ENCODE data around the gene TNFRSF19.

TNFRSF19 gene

DNA sequence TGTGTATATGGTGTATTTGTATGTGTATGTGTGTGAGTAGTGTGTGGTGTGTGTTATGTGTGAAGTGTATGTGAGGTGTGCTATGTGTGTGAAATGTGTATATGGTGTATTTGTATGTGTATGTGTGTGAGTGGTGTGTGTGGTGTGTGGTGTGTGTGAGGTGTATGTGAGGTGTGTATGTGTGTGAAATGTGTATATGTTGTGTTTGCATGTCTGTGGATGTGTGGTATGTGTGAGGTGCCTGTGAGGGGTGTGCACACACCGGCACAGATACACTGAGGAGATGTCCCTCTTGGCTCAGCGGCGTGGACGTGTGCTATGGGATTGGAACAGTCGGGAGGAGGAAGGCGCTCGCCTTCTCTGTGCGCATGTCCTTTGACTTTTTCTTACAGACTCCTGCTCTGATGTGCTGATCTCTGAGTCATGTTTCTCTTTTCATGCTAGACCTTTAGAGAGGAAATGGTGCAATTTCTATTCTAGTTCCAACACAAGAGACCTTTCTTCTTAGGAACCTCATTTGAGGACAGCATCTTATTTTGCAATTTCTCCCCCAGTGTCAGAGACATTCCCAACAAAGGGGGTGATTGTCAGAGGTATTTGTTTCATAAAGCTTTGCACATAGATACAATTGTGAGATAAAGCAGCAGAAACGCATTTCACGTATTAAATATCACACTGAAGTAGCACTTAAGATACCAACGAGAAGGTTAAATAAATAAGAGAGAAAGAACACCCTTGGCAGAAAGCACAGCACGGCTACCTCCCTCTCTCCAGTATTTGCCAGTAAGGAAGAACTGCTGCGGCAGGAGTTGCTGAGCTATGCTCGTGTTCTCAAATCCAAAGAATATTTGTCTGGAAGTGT is 11.3 kb upstream of the TNFRSF19 start:
- TF ChIP-seq POLR2A (IDR thresholded peaks at IDR 0.05; ENCODE audit: extremely low read depth, insufficient read length) = peak; percentile 44
- TF ChIP-seq, protein P1, sequence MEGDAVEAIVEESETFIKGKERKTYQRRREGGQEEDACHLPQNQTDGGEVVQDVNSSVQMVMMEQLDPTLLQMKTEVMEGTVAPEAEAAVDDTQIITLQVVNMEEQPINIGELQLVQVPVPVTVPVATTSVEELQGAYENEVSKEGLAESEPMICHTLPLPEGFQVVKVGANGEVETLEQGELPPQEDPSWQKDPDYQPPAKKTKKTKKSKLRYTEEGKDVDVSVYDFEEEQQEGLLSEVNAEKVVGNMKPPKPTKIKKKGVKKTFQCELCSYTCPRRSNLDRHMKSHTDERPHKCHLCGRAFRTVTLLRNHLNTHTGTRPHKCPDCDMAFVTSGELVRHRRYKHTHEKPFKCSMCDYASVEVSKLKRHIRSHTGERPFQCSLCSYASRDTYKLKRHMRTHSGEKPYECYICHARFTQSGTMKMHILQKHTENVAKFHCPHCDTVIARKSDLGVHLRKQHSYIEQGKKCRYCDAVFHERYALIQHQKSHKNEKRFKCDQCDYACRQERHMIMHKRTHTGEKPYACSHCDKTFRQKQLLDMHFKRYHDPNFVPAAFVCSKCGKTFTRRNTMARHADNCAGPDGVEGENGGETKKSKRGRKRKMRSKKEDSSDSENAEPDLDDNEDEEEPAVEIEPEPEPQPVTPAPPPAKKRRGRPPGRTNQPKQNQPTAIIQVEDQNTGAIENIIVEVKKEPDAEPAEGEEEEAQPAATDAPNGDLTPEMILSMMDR (IDR thresholded peaks at IDR 0.05; ENCODE audit: low read depth, low read length) = no peak
- TF ChIP-seq MYC (IDR thresholded peaks at IDR 0.05; ENCODE audit: low read depth, low read length) = 0 out of 2 replicates have a peak, but pooled peaks have one; percentile 46
- TF ChIP-seq, protein P2, sequence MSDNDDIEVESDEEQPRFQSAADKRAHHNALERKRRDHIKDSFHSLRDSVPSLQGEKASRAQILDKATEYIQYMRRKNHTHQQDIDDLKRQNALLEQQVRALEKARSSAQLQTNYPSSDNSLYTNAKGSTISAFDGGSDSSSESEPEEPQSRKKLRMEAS (IDR thresholded peaks at IDR 0.05; ENCODE audit: low read depth, low read length) = peak; percentile 54; the same call in 1 of the 2 replicates
- H3K4me3 ChIP-seq (ENCODE audit: low read depth, low read length) = peak overlapping the region; percentile 32
- DNase-seq (ENCODE audit: low read depth) = peak; percentile 92

DNA sequence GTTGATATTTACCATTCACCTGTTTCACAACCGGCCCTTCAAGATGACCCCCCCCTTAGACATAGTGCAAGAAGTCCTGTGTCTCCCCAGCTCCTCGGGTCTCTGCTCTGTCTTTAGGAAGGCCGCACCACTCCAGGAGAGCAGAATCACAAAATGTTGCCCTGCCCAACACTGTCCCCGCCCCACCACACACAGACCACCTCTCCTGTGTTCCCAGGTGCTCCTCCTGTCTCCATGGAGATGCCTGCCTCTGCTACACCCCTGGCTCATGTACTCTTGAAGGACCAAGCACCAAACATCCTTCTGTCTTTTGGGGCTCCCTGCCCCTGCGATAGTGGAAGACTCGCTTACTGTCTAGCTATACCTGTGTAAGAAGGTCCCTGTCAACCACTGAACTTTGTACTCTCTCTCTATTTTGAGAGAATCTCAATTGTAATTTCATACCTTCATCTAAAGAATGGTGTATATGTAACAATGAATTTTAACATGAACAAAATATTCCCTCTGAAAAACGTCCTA is 9.6 kb upstream of the TNFRSF19 start:
- H3K4me3 ChIP-seq (ENCODE audit: low read depth, low read length) = no peak overlapping the region
- no peak for TF ChIP-seq POLR2A (IDR thresholded peaks at IDR 0.05; ENCODE audit: extremely low read depth, insufficient read length)
- TF ChIP-seq, protein P2 (IDR thresholded peaks at IDR 0.05; ENCODE audit: low read depth, low read length) = no peak
- no peak for TF ChIP-seq MYC (IDR thresholded peaks at IDR 0.05; ENCODE audit: low read depth, low read length)
- TF ChIP-seq, protein P1 (IDR thresholded peaks at IDR 0.05; ENCODE audit: low read depth, low read length) = no peak
- no peak for DNase-seq (ENCODE audit: low read depth)

DNA sequence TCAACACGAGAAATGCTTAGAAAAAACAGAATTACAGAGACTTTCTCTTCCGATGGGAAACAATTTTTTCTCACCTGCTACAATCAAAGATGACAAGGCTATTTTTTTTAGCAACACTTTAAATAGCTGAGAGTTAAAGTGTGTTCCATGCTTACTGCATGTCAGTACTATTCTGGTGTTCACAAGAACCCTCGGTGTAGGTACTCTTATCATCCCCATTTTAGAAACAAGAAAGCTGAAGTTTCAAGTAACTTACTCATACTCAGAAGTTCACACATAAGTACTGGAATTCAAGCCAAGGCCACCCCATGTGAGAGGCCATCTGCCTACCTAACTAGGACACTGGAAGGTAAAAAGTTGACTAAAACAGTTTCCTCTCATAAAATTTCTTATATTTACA is 9.0 kb upstream of the TNFRSF19 start:
- DNase-seq (ENCODE audit: low read depth) = no peak
- H3K4me3 ChIP-seq (ENCODE audit: low read depth, low read length) = no peak overlapping the region
- TF ChIP-seq, protein P1 (IDR thresholded peaks at IDR 0.05; ENCODE audit: low read depth, low read length) = no peak

DNA sequence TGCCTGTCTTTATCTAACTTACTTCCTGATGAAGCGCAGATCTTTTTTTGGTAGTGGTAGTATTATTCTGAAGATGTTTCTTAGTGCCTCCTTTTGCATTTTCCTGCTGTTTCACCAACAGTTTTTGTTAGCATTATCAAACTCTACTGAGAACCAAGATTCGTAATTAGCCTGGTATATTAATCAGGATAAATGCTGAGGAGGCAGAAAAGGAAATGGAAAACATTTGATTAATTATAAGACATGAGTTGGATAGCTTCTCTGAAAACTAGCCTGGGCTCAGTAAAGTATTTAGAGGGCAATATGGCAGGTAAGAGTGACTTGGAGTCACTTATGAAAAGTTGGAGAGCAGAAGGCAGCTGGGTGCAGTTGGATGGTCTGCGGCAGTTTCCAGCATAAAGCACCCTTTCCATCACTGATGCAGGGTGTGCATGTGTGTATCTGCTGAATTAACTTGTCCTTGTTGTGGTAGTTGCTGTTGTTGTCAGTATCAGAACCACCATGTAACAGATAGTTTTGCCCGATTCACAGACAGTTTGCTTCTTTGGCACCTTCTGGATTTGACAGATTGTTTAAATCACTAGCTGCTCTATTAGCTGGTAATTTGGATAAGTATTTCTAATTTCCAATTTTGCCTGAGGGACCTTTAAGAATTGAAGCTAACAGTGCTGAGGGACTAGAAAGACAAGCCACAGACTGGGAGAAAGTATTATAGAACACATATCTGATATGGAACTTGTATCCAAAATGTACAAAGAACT is 6.9 kb upstream of the TNFRSF19 start:
- H3K4me3 ChIP-seq (ENCODE audit: low read depth, low read length) = no peak overlapping the region
- no peak for DNase-seq (ENCODE audit: low read depth)
- TF ChIP-seq, protein P2 (IDR thresholded peaks at IDR 0.05; ENCODE audit: low read depth, low read length) = no peak
- TF ChIP-seq POLR2A (IDR thresholded peaks at IDR 0.05; ENCODE audit: extremely low read depth, insufficient read length) = no peak
- TF ChIP-seq, protein P1 (IDR thresholded peaks at IDR 0.05; ENCODE audit: low read depth, low read length) = no peak
- TF ChIP-seq MYC (IDR thresholded peaks at IDR 0.05; ENCODE audit: low read depth, low read length) = no peak

DNA sequence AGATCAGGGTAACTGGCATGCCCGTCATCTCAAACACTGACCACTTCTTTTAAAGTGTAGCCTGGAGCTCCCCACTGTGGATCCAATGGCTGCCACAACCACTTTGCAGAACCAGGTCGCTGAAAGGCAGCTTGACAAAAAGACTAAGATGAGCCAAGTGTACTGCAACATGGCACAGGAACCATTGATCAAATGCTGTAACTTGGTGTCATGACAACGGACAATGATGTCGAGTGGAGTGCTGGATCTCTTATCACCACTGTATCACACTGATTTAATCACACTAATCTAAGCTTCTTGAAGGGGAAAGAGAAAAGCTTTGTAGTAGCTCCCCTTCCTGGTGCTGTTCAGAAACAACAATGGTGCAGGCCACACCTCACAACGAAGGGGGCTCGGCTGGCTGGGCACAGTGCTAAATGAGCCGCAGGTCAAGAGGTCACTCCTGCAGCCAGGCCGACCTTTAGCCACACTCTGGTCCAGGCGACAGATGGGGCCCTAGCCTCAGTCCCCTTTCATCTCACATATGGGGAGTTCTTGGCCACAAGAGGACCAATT is 2.2 kb upstream of the TNFRSF19 start:
- no peak for DNase-seq (ENCODE audit: low read depth)
- no peak overlapping the region for H3K4me3 ChIP-seq (ENCODE audit: low read depth, low read length)
- TF ChIP-seq, protein P2 (IDR thresholded peaks at IDR 0.05; ENCODE audit: low read depth, low read length) = no peak
- TF ChIP-seq POLR2A (IDR thresholded peaks at IDR 0.05; ENCODE audit: extremely low read depth, insufficient read length) (no peak), MYC (IDR thresholded peaks at IDR 0.05; ENCODE audit: low read depth, low read length) (no peak)
- TF ChIP-seq, protein P1 (IDR thresholded peaks at IDR 0.05; ENCODE audit: low read depth, low read length) = no peak
